ENCODE measurements around the gene NMNAT3.

NMNAT3 gene

DNA sequence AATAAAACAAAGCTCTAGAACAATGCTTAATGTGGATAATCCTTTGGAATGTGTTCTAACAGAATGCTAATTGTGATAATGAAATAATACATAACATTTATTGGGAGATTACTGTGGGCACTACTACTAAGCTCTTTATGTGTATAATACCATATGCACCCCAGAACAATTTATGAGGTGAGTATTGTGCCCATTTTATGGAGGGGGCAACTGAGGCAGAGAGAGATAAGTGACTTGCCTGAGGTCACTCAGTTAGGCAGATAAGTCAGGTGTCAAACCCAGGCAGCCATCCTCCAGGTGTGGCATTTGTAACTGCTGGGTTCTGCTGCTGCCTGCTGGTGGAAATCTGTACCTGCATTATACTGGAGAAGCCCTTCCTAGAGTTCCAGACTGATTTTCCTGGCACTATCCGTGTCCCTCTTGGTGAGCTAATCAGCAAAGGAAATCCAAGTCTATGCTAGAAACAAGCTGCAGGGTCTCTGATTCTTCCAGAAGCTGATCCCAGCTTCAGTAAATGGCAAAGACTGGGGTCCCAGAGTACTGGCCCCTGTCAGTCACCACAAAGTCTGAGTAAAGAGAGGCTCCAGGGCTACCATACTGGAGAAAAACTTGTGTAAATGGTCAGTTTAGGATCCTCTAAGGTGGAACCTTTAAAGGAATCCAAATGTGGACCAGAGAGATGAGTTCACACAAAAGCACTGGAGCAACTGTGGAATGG, 115.7 kb downstream of the NMNAT3 start:
- H3K9me3 ChIP-seq (ENCODE audit: control insufficient read depth, low read length): no peaks in the 10 kb centered on the region
- no peak overlapping the region for H3K4me2 ChIP-seq (ENCODE audit: low read length)
- no peak overlapping the region for H3K4me3 ChIP-seq (ENCODE audit: low read depth, low read length)
- TF ChIP-seq, protein P1, sequence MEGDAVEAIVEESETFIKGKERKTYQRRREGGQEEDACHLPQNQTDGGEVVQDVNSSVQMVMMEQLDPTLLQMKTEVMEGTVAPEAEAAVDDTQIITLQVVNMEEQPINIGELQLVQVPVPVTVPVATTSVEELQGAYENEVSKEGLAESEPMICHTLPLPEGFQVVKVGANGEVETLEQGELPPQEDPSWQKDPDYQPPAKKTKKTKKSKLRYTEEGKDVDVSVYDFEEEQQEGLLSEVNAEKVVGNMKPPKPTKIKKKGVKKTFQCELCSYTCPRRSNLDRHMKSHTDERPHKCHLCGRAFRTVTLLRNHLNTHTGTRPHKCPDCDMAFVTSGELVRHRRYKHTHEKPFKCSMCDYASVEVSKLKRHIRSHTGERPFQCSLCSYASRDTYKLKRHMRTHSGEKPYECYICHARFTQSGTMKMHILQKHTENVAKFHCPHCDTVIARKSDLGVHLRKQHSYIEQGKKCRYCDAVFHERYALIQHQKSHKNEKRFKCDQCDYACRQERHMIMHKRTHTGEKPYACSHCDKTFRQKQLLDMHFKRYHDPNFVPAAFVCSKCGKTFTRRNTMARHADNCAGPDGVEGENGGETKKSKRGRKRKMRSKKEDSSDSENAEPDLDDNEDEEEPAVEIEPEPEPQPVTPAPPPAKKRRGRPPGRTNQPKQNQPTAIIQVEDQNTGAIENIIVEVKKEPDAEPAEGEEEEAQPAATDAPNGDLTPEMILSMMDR (IDR thresholded peaks at IDR 0.05): peak; percentile 81
- H2AFZ ChIP-seq: no peak overlapping the region
- H3K9ac ChIP-seq: no peak overlapping the region
- no peaks in the 10 kb centered on the region for H3K36me3 ChIP-seq (ENCODE audit: control insufficient read depth, insufficient read depth, low read length)
- H3K4me1 ChIP-seq: no peaks in the 10 kb centered on the region
- no peak overlapping the region for H3K27ac ChIP-seq
- no peaks in the 10 kb centered on the region for H3K27me3 ChIP-seq (ENCODE audit: control insufficient read depth, insufficient read depth, low read length)
- H3K79me2 ChIP-seq: no peaks in the 10 kb centered on the region

DNA sequence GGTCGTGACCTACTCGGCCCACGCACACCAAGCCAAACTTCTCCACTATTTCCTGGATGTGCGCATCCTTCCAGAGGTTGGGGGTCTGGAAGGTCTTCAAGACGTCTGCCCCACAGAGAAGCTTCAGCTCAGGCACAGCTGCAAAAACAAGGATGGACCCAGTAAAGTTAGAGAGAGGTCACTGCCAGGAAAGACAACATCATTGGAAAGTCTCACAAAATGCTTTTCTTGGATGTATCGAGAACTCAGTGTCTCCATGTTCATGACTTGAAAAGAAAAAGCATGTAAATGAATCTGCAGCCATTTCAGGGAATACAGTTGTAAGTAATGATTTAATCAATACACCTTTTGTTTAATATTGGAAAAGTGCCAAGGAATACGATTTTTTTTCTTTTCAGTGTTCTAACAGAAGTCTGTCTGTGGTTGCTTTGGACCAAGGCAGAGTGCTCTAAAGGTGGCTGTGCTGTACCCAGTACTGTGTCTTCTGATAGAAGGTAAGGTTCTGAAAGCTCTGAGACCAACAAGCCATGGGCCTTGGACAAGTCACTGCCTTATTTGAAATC, 116.4 kb downstream of the NMNAT3 start:
- no peak overlapping the region for H3K9ac ChIP-seq
- no peak overlapping the region for H2AFZ ChIP-seq
- no peak overlapping the region for H3K4me2 ChIP-seq (ENCODE audit: low read length)
- H3K9me3 ChIP-seq (ENCODE audit: control insufficient read depth, low read length): no peaks in the 10 kb centered on the region
- H3K27ac ChIP-seq: no peak overlapping the region
- H3K4me3 ChIP-seq (ENCODE audit: low read depth, low read length): no peak overlapping the region
- H3K27me3 ChIP-seq (ENCODE audit: control insufficient read depth, insufficient read depth, low read length): no peaks in the 10 kb centered on the region
- no peaks in the 10 kb centered on the region for H3K79me2 ChIP-seq
- TF ChIP-seq, protein P1 (IDR thresholded peaks at IDR 0.05): no peak
- H3K4me1 ChIP-seq: no peaks in the 10 kb centered on the region
- no peaks in the 10 kb centered on the region for H3K36me3 ChIP-seq (ENCODE audit: control insufficient read depth, insufficient read depth, low read length)

DNA sequence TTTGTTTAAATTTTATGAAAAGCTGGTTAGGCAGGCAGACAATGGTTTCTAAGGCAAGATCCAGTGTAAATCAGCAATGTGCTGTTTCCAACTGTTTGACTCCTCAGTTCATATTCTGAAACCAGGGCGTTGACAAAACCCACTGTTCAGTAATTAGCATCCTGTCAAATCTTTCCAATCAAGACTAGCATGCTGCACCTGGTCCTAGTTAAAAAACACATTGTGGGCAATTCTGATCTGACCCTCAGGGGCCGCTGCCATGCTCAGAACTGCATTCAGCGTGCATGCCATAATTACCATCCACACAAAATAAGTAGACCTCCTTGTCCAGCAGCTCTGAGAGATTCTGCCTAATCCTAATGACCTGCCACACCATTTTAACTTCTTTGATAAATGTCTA, 117.4 kb downstream of the NMNAT3 start:
- Histone ChIP-seq H3K27me3 (ENCODE audit: control insufficient read depth, insufficient read depth, low read length) (no peaks in the 10 kb centered on the region), H3K4me1 (no peaks in the 10 kb centered on the region), H3K36me3 (ENCODE audit: control insufficient read depth, insufficient read depth, low read length) (no peaks in the 10 kb centered on the region), H3K9me3 (ENCODE audit: control insufficient read depth, low read length) (no peaks in the 10 kb centered on the region), H3K4me2 (ENCODE audit: low read length) (no peak overlapping the region), H2AFZ (no peak overlapping the region), H3K4me3 (ENCODE audit: low read depth, low read length) (no peak overlapping the region), H3K27ac (no peak overlapping the region), H3K79me2 (no peaks in the 10 kb centered on the region), H3K9ac (no peak overlapping the region)
- TF ChIP-seq, protein P1 (IDR thresholded peaks at IDR 0.05): no peak

DNA sequence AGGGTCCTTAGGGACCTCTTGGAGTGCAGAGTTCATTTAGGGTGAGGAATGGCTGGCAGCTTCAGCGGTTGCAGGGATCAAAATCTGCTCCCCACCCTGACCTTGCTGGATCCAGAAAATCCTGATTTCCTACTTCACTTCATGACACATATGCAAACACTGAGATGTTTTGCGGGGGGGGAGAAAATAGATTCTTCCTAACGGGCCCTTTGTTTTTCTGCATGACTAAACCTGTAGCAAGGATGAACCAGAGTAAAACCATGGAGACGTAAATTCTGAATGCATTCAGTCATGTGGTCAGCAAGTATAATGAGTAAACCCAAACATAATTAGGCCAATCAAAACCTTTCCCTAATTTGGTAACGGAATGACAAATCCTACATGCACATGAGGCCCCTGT, 118.2 kb downstream of the NMNAT3 start:
- Histone ChIP-seq H3K27me3 (ENCODE audit: control insufficient read depth, insufficient read depth, low read length) (no peaks in the 10 kb centered on the region), H3K9me3 (ENCODE audit: control insufficient read depth, low read length) (no peaks in the 10 kb centered on the region), H3K36me3 (ENCODE audit: control insufficient read depth, insufficient read depth, low read length) (no peaks in the 10 kb centered on the region), H3K4me3 (ENCODE audit: low read depth, low read length) (no peak overlapping the region), H3K9ac (no peak overlapping the region), H3K27ac (no peak overlapping the region), H3K4me2 (ENCODE audit: low read length) (no peak overlapping the region), H2AFZ (no peak overlapping the region), H3K79me2 (no peaks in the 10 kb centered on the region), H3K4me1 (no peaks in the 10 kb centered on the region)
- TF ChIP-seq, protein P1 (IDR thresholded peaks at IDR 0.05): no peak
